ENCODE results near the gene SIGLEC8. TPM values are rescaled to one million over a fixed set of nuclear protein-coding genes. Genes with fewer than 3 reads are reported as not detected.
"Not testable (repeated sequence)": the region's sequence is repeated elsewhere in the genome, so short reads cannot be mapped to it uniquely, and the experiment has no call there.

The SIGLEC8 gene
- total RNA-seq, 2 donors from 2014 or later: 0.19 to 0.42 TPM

GRCh38 chr19:51420511-51420910, 37.7 kb downstream of the SIGLEC8 start:
- intact Hi-C loops (cut with DNase I); DNase-seq (ENCODE audit: low spot score): not testable (repeated sequence)

DNA sequence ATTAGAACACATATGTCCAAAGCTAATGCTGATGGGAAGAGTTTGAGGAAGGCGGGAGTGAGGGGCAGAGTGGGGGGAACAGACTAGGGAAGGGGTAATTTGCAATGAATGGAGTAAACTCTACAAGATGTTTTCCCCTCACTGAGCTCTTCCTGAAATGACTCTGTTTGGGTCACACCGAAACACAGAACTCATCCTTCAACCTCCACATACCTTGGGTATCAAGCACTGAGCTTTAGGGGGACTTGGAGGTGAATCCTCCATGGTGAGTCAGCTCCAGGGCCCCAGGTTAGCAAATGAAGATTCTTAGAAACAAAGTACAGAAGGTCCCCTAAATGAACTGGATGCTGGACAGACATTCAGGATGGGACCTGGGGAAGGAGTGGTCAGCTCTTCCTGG, 39.5 kb downstream of the SIGLEC8 start:
- DNase-seq (ENCODE audit: low spot score): no peak
- intact Hi-C loops (cut with DNase I): no loop called here

GRCh38 chr19:51417810-51418157, 40.5 kb downstream of the SIGLEC8 start:
- no peak for DNase-seq (ENCODE audit: low spot score)
- intact Hi-C loops (cut with DNase I): no loop called here

DNA sequence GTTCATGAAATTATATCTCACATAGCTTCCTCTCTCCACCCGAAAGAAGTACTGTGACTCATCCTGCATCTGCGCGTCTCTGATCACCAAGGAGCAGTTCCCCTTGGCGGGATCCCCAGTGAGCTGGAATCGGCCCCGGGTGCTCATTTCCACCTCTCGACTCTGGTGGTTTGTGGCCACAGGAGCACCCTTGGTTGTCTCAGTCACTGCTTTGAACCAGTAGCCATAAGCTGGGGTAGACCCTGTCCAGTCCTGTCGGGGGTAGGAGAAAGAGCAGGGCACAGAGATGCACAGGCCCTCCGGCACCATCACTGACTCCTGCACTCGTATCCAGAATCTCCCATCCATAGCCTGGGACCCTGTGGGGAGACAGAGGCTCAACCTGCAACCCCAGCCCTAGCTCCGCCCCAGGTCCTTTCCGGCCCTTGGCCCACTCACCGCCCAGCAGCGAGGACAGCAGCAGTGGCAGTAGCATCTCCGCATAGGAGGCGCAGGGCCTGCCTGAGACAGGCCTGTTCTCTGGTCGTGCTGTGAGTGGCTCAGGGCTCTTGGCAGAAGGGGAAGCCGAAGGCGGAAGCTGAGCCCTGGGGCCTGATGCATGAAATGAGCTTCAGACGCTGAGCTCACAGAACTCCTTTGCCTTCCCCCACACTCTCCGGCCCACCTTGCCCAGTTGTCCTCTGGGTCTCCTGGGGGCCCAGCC, 41.0 kb downstream of the SIGLEC8 start, which contains the start of gene SIGLEC10:
Gene SIGLEC10, minus strand, starts transcription at position 536 of the 703 bp plus-strand sequence. Its CDS starts 61 bp downstream, at position 475.
- intact Hi-C loops (cut with DNase I): no loop called here
- peak; percentile 87 for DNase-seq (ENCODE audit: low spot score)

GRCh38 chr19:51416422-51416821, 41.8 kb downstream of the SIGLEC8 start:
- DNase-seq (ENCODE audit: low spot score); intact Hi-C loops (cut with DNase I): not testable (repeated sequence)

DNA sequence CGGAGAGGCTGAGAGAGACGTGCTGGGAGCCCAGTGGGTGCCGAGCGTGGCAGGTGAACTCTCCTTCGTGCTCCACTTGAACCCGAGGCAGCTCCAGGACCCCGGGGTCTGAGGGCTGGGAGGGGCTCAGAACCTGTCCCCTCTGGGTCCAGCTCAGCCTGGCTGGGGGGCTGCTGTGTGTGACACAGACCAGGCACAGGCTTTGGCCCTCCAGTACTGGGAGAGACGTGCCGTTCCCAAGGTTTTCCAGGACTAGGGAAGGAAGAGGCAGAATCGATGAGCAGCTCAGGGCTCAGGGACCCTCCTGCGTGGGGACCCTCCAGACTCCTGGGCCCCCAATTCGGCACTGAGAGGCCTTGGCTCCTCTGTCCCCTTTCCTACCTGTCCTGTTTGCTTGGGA, 43.1 kb downstream of the SIGLEC8 start:
- no peak for DNase-seq (ENCODE audit: low spot score)
- intact Hi-C loops (cut with DNase I): no loop called here

DNA sequence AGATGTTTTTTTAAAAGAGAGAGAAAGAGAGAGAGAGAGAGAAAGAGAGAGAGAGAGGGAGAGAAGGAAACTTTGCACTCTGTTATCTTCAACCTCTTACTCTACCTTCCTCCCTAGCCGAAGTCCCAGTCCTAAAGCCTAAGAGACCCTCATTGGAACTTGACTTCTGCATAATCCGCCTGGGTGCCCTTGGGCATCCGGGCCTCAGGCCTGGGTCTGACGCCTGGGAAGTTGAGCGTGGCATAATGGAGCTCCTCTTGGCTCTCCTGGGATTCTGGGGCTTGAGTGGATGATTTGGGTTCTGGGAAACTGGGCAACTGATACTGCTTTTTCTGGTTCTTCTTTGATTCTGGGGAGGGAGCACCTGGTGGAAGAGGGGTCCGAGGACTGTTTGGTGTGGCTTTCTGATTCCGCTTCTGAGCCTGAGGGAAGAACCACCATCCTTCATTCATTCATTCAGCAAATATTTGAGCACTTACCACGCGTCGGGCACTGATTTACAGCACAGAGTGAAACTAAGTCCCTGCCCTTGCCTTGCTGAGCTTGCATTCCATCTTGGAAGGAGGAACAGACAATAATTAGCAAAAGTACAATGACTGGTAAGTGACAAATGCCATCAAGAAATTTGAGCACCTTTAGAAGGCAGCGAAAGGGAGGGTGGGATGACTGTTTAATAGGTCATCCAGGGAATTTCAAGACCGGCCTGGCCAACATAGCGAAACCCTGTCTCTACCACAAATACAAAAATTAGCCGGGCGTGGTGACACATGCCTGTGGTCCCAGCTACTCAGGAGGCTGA, 47.1 kb downstream of the SIGLEC8 start:
- intact Hi-C loops (cut with DNase I): no loop called here
- no peak for DNase-seq (ENCODE audit: low spot score)

- intact Hi-C loops (cut with DNase I): no loop called here
- DNase-seq (ENCODE audit: low spot score): no peak
Measured at GRCh38 chr19:51407511-51408131, 50.6 kb downstream of the SIGLEC8 start.

- intact Hi-C loops (cut with DNase I): no loop called here
- no peak for DNase-seq (ENCODE audit: low spot score)
Measured at GRCh38 chr19:51402117-51402516, 56.1 kb downstream of the SIGLEC8 start.

Other genes starting within 250 kb of the SIGLEC8 start
- 10 to 100 TPM in 1 of 2 donors, 1 to 10 TPM in 1; 10.0 to 17.4 TPM for gene CD33, start 233.4 kb downstream of the SIGLEC8 start, total RNA-seq
- not detected for gene SIGLECL1, start 207.4 kb downstream of the SIGLEC8 start, total RNA-seq
- gene IGLON5, start 146.8 kb downstream of the SIGLEC8 start, total RNA-seq: under 1 TPM; 0.19 to 0.33 TPM
- 1 to 10 TPM; 2.0 to 2.9 TPM for gene VSIG10L, start 116.3 kb downstream of the SIGLEC8 start, total RNA-seq
- 10 to 100 TPM; 44.4 to 50.8 TPM for gene ETFB, start 92.1 kb downstream of the SIGLEC8 start, total RNA-seq
- 1 to 10 TPM in 1 of 2 donors, under 1 TPM in 1; 0.62 to 1.2 TPM for gene CLDND2, start 89.5 kb downstream of the SIGLEC8 start, total RNA-seq
- gene NKG7, start 85.8 kb downstream of the SIGLEC8 start, total RNA-seq: 1 to 10 TPM; 3.0 to 4.8 TPM
- not detected for gene LIM2, start 70.5 kb downstream of the SIGLEC8 start, total RNA-seq
- gene C19orf84, start 67.9 kb downstream of the SIGLEC8 start, total RNA-seq: not detected
- 10 to 100 TPM in 1 of 2 donors, 1 to 10 TPM in 1; 3.3 to 13.5 TPM for gene SIGLEC10, start 40.8 kb downstream of the SIGLEC8 start, total RNA-seq
- gene CEACAM18, start 20.1 kb upstream of the SIGLEC8 start, total RNA-seq: not detected
- under 1 TPM; 0.42 to 1.00 TPM for gene SIGLEC12, start 43.3 kb upstream of the SIGLEC8 start, total RNA-seq
- gene SIGLEC6, start 73.2 kb upstream of the SIGLEC8 start, total RNA-seq: 1 to 10 TPM in 1 of 2 donors, under 1 TPM in 1; 0.86 to 1.6 TPM
- 1 to 10 TPM; 8.0 to 9.2 TPM for gene ZNF175, start 112.8 kb upstream of the SIGLEC8 start, total RNA-seq
- gene SIGLEC5, start 171.9 kb upstream of the SIGLEC8 start, total RNA-seq: not detected
- 10 to 100 TPM in 1 of 2 donors, 1 to 10 TPM in 1; 4.8 to 10.3 TPM for gene SIGLEC14, start 188.4 kb upstream of the SIGLEC8 start, total RNA-seq
- 10 to 100 TPM; 22.7 to 22.9 TPM for gene SPACA6, start 234.9 kb upstream of the SIGLEC8 start, total RNA-seq